ENCODE measurements around the gene KLRG1.

KLRG1 gene

DNA sequence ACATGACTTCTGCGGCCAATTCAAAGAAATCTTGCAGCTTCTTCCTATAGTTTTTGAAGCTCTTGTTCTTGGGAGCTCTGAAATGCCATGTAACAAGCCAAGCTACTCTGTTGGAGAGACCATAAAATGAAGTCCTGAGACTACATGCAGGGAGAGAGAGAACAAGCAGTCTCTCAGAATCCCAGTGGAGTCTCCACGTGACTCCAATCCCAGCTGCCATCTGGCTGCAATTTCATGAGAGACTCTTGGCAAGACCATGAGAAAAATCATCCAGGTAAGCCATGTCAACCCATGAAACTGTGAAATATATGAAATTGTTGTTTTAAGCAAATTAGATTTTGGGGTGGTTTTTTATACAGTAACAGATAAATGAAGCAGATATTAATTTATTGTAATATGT is 54.4 kb downstream of the KLRG1 start:
- no peak for DNase-seq

DNA sequence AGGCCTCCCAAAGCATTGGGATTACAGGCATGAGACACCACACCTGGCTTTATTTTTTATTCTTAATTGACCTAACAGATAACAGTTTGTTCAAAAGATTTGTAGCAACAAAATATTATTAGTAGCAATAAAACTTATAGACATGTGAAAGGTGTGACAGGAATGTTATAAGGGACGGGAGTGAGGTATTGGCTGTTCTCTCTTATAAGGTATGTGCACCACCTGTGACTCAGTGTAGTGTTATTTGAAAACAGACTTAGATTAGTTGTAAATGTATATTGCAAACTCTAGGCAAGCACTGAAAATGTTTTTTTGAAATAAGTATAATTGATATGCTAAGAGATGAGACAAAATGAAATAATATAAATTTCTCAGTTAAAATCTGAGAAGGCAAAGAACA is 57.8 kb downstream of the KLRG1 start:
- DNase-seq = no peak

DNA sequence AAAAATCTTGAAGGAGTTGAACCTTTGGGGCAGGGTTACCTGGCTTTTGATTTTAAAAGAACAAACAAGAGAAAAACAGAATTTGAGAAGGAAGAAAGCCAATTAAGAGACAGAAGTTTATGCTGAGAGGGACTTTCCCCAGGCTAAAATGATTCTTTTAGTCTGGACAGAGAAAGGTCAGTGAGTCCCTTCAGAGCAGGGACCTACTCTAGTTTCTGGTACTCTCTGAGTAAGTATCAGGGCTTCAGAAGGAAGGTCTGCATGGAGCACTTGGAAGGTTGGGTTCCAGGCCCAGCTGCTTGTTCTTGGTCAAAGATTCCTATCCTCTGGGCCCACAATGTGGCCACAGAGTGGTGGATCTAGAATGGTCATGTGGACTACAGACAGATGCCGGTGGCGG is 59.6 kb downstream of the KLRG1 start:
- DNase-seq = no peak

- no peak for DNase-seq
These were observed 60.3 kb downstream of the KLRG1 start for GRCh38 chr12:9049520-9050133.

DNA sequence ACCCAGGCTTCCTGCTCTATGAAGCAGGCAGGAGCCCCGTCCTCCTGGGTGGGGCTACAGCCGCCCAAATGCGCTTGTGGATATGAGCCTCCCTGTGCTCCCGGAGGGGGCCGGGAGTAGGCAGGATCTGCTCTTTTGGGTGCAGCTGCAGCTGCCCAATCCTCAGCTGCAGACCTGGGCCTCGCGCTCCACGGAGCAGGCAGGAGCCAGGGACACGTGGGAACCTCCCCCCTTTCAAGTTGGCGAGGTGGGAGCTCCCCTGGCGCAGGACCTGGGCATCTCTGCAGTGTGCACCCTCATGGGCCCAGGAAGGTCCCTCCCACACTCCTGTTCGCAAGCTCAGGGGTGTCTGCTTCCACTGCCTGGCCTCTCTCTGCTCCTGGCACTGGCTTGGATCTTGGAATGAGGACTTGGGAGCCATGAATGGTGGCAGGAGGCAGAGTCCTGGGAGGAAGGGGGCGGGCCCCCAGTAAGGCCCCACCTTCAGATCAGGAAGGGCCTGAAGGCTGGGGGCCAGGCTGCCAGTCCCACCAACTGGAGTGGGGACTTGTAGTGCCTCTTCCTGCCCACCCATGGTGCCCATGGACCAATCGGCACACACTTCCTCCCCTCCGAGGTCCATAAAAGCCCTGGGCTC is 61.3 kb downstream of the KLRG1 start:
- no peak for DNase-seq

GRCh38 chr12:9051158-9051550 is 61.8 kb downstream of the KLRG1 start:
- DNase-seq = no peak

DNA sequence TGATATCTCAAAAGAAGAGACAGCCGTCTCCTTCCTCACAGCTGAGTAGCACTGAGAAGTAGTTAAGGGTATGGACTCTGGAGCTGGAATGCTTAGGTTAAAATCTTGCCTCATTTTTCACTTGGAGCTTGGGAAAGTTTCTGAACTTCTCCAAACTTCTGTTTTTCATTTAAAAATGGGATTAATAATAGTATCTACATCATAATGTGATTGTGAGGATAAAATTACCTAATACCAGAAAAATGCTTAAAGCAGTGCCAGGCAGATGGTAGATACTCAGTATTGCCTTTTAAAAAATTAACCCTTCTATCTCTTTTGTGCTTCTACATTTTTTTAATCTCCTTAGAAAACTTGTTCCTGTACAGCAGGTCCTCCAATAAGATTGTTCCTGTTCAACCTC is 63.3 kb downstream of the KLRG1 start:
- no peak for DNase-seq
